Nephron progenitor cell (in vitro differentiated cells): ENCODE measurements around the gene LRRIQ4.

Experiments
- DNase-seq: peaks from one replicate; pipeline ENCODE4 v3.0.0; 2021
- H3K27ac Mint-ChIP-seq: 2 replicates; pipeline ENCODE4 v1.8.0; 2021; ENCODE audit warnings: mild to moderate bottlenecking, moderate library complexity, mixed read lengths
- H3K27me3 Mint-ChIP-seq: 2 replicates; pipeline ENCODE4 v1.8.0; 2021; ENCODE audit warnings: mild to moderate bottlenecking, low read depth, mixed read lengths; ENCODE audit not compliant: poor library complexity
- H3K36me3 Mint-ChIP-seq: 2 replicates; pipeline ENCODE4 v1.8.0; 2021; ENCODE audit warnings: low read depth, mixed read lengths
- H3K4me1 Mint-ChIP-seq: 2 replicates; pipeline ENCODE4 v1.8.0; 2021; ENCODE audit warnings: mixed read lengths
- H3K4me3 Mint-ChIP-seq: 2 replicates; pipeline ENCODE4 v1.8.0; 2021; ENCODE audit warnings: mild to moderate bottlenecking, moderate library complexity, mixed read lengths
- H3K9me3 Mint-ChIP-seq: 2 replicates; pipeline ENCODE4 v1.8.0; 2021; ENCODE audit warnings: mild to moderate bottlenecking, moderate library complexity, mixed read lengths
- CTCF ChIP-seq: fragments of 200-600 bp; sonication (generic); IDR thresholded peaks from 2 replicates; pipeline ENCODE4 v1.5.0; 2021; ENCODE audit warnings: antibody characterized with exemption

The LRRIQ4 gene

DNA sequence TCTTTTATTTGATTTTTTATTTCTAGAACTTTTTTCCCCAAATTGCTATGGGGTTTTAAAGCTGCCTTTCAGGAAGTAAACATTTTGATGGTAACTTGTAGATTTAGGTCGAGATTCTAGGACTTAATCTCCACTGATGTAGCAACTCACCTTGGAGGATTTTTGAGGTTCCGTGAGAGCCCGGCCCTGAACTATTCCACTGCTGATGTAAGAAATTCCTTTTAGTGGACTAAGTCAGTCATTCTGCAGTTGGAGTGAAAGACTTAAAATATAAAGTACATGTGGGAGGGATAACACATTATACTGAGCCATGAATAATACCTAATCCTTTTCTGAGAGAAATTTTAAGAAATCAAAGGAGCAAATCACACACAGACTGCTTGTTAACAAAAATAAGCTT lies 12.6 kb downstream of the LRRIQ4 start:
- Mint-ChIP-seq H3K4me1 (peaks cover 9% of the 10 kb centered on the region), H3K27ac (no peak overlapping the region), H3K27me3 (no peaks in the 10 kb centered on the region), H3K36me3 (no peaks in the 10 kb centered on the region), H3K4me3 (no peak overlapping the region), H3K9me3 (no peaks in the 10 kb centered on the region)
- DNase-seq = no peak
- no peak for TF ChIP-seq CTCF

- TF ChIP-seq CTCF = no peak
- Mint-ChIP-seq H3K36me3 (no peaks in the 10 kb centered on the region), H3K9me3 (no peaks in the 10 kb centered on the region), H3K4me3 (no peak overlapping the region), H3K27me3 (no peaks in the 10 kb centered on the region), H3K4me1 (no peaks in the 10 kb centered on the region), H3K27ac (no peak overlapping the region)
- no peak for DNase-seq
Measured at GRCh38 chr3:169827712-169828111, 15.0 kb downstream of the LRRIQ4 start.

DNA sequence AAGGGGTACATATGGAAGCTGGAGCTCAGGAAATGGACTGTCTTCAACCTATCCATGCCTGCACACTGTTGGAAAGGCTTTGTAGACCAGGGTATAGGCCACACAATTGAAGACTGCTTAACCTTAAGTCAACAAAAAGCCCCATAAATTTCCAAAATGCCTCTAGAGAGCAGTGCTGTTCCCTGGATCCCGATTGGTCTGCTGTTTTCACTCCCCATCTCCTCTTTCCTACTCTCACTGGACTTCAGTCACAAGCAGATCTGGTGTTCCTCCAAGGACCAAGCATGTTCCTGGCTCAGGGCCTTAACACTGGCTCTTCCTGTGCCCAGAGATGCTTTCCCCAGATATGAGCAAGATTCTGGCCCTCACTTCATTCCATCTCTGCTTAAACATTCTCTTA lies 22.9 kb downstream of the LRRIQ4 start:
- no peak overlapping the region for H3K27ac Mint-ChIP-seq
- H3K4me1 Mint-ChIP-seq = peaks cover 23% of the 10 kb centered on the region
- H3K4me3 Mint-ChIP-seq = no peak overlapping the region
- no peak for DNase-seq
- H3K36me3 Mint-ChIP-seq = no peaks in the 10 kb centered on the region
- no peaks in the 10 kb centered on the region for H3K9me3 Mint-ChIP-seq
- TF ChIP-seq CTCF = no peak
- H3K27me3 Mint-ChIP-seq = peaks cover 4% of the 10 kb centered on the region

GRCh38 chr3:169836078-169836941 lies 23.6 kb downstream of the LRRIQ4 start:
- Mint-ChIP-seq H3K27me3 (peaks cover 4% of the 10 kb centered on the region), H3K9me3 (no peaks in the 10 kb centered on the region), H3K4me1 (peaks cover 31% of the 10 kb centered on the region), H3K27ac (peak overlapping the region; percentile 74), H3K36me3 (no peaks in the 10 kb centered on the region), H3K4me3 (no peak overlapping the region)
- no peak for TF ChIP-seq CTCF
- DNase-seq = no peak

GRCh38 chr3:169836942-169837275 lies 24.2 kb downstream of the LRRIQ4 start:
- Mint-ChIP-seq H3K27ac (peak overlapping the region; percentile 74), H3K4me1 (peaks cover 33% of the 10 kb centered on the region), H3K4me3 (no peak overlapping the region), H3K36me3 (no peaks in the 10 kb centered on the region), H3K27me3 (peaks cover 4% of the 10 kb centered on the region), H3K9me3 (no peaks in the 10 kb centered on the region)
- no peak for DNase-seq
- TF ChIP-seq CTCF = no peak

- H3K27me3 Mint-ChIP-seq = peaks cover 4% of the 10 kb centered on the region
- no peak overlapping the region for H3K4me3 Mint-ChIP-seq
- no peak for DNase-seq
- H3K9me3 Mint-ChIP-seq = no peaks in the 10 kb centered on the region
- no peak overlapping the region for H3K27ac Mint-ChIP-seq
- TF ChIP-seq CTCF = no peak
- peaks cover 33% of the 10 kb centered on the region for H3K4me1 Mint-ChIP-seq
- H3K36me3 Mint-ChIP-seq = no peaks in the 10 kb centered on the region
Measured at GRCh38 chr3:169838511-169839030, 25.9 kb downstream of the LRRIQ4 start.
